Kidney epithelial cell (primary cell): ENCODE data around the gene C11orf21. TPM values are rescaled to one million over a fixed set of nuclear protein-coding genes. Genes with fewer than 3 reads are reported as not detected.

Experiments used
- DNase-seq: peaks from one replicate; pipeline ENCODE4 v3.0.0-alpha.2; 2010; ENCODE audit warnings: low read depth
- H3K27me3 ChIP-seq: 2 replicates; pipeline ENCODE4 v1.6.0; 2011; ENCODE audit warnings: low read length; ENCODE audit not compliant: control insufficient read depth, insufficient read depth
- H3K36me3 ChIP-seq: 2 replicates; pipeline ENCODE4 v1.5.1; 2011; ENCODE audit warnings: low read length; ENCODE audit not compliant: control insufficient read depth, insufficient read depth
- H3K4me3 ChIP-seq: 2 replicates; pipeline ENCODE4 v1.5.1; 2011; ENCODE audit warnings: low read depth, mild to moderate bottlenecking, control low read depth, low read length
- total RNA-seq: library from RNA; depleted of rRNA; stranded (reverse); fragments of >200 nt; gene quantifications from 2 replicates; pipeline ENCODE4 v1.2.3, GENCODE V29; 2015
- TF ChIP-seq, protein P1 (sequence below): IDR thresholded peaks from 2 replicates; pipeline ENCODE4 v1.5.1; 2011; ENCODE audit warnings: mild to moderate bottlenecking, moderate library complexity, low read length, control low read depth, inconsistent platforms; ENCODE audit not compliant: insufficient read depth, poor library complexity, severe bottlenecking

C11orf21 gene
- total RNA-seq, 1 donor from 2014 or later, result not detected

DNA sequence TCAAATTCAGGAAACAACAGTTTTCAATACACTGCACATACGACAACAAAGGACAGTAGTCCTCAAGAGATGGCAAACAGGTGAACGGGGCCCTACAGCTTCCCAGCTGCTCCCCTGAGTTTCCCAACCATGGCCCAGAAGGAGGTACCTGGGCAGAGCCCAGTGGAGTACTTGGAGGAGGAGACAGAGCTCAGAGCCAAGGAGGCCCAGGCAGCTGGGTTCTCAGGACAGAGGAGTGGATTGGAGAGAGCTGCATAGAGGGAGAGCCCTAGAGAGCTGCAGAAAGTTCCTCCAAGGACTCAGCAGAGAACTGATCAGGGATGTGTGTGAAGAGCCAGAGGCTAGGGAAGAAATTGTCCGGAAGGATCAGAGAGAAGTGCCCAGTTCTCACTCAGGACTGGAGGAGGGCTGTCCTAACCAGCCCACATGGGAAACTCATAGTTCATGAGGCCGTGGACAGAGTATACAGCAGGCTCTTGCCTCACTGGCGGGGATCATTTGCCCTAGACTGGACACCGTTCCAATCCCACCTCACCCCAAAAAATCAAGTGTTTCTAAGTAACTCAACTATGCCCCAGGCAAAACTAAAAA lies 23.7 kb downstream of the C11orf21 start:
- H3K4me3 ChIP-seq, result no peak overlapping the region
- TF ChIP-seq, protein P1, sequence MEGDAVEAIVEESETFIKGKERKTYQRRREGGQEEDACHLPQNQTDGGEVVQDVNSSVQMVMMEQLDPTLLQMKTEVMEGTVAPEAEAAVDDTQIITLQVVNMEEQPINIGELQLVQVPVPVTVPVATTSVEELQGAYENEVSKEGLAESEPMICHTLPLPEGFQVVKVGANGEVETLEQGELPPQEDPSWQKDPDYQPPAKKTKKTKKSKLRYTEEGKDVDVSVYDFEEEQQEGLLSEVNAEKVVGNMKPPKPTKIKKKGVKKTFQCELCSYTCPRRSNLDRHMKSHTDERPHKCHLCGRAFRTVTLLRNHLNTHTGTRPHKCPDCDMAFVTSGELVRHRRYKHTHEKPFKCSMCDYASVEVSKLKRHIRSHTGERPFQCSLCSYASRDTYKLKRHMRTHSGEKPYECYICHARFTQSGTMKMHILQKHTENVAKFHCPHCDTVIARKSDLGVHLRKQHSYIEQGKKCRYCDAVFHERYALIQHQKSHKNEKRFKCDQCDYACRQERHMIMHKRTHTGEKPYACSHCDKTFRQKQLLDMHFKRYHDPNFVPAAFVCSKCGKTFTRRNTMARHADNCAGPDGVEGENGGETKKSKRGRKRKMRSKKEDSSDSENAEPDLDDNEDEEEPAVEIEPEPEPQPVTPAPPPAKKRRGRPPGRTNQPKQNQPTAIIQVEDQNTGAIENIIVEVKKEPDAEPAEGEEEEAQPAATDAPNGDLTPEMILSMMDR, result no peak
- H3K27me3 ChIP-seq, result peaks cover 11% of the 10 kb centered on the region
- H3K36me3 ChIP-seq, result no peaks in the 10 kb centered on the region
- DNase-seq, result no peak

DNA sequence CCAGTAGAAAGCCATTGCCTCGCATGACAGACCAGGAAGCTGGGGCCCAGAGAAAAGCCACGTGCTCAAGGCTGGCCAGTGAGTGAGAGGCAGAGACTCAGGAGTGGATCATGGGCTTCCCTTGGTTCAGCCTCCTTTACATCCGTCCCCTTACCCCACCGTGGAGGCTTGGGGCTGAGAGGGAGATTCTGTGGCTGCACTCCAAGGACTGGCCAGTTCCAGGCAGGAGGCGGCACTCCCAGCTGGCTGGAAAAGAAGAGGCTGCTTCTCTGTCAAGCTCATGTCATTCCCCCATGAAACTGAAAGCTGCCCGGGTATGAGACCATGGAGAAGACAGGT lies 24.7 kb downstream of the C11orf21 start:
- Histone ChIP-seq H3K36me3 (no peaks in the 10 kb centered on the region), H3K4me3 (no peak overlapping the region), H3K27me3 (peaks cover 21% of the 10 kb centered on the region)
- TF ChIP-seq, protein P1, result no peak
- DNase-seq, result no peak

DNA sequence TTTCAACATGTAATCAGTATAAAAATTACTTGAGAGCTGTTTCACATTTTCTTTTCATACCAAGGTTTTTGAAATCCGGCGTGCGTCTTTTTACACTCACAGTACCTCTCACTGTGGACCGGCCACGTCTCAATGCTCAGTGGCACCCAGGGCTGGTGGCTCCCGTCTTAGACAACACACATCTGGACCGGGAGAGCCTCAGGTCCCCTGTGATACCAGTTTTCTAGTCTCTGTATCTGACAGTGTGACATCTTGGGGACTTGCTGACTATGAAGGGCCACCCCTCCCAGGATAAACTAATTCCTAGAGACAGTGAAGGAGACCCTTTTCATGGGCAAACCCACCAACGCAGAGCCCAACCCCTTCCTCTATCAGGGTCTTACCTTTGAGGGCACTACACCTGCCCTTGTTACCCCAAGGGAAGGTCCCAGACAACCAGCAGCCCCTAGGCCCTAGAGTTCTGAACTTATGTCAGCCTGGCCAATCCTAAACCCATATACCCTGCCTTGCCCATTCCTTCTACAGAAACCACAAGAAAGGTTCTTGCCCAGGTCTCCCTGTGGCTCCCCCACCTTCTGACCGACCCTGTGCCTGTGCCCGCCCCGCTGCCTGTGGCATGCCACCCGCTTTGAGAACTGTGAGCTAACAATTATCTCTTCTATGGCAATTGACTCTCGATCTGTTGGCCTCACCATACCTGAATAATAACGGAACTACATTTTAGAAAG lies 25.3 kb downstream of the C11orf21 start:
- no peaks in the 10 kb centered on the region for H3K36me3 ChIP-seq
- H3K4me3 ChIP-seq, result no peak overlapping the region
- no peak for DNase-seq
- TF ChIP-seq, protein P1, result no peak
- H3K27me3 ChIP-seq, result peaks cover 26% of the 10 kb centered on the region

DNA sequence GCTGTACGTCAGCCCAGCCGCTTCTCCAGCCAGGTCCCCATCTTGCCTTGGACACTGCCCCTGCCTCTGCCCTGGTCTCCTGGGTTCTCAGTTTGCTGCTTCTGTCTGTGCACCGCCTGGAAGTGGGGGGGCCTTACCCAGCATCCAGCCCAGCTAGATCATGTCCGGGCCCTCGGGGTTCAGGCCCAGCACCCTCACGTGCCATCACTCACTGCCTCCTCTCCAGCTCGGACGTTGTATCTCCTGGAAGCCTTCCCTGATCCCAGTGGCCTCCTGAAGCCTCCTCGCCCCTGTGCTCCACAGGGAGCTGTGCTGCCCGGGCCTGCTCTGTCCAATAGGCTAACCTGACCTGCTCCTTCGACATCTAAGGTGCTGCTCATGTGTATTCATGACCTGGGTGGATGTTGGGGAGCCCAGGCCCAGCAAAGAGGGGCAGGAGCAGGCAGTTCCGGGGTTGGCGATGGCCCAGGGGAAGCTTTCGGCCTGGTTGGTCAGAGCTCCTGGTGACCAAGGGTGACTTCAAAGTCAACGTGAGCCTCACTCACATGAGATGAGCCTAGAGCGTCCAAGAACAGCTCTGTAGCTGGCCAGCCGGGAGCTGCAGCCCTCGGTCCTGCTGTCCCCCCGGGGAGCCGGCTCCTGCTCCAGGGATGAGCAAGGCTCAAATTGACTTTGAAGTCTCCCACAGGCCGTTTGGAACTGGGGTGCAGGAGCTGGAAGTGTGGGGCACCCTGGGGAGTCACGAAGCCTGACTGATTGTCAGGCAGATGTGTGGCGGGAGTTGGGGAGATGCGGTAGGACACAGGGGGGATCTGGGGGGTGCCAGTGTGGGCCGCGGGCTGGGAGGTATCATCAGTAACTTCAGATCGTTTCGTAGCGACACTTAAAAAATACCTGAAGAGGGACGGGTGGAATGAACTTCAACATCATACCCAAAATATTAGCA lies 26.1 kb downstream of the C11orf21 start:
- Histone ChIP-seq H3K27me3 (peaks cover 34% of the 10 kb centered on the region), H3K36me3 (no peaks in the 10 kb centered on the region)
- DNase-seq, result no peak

DNA sequence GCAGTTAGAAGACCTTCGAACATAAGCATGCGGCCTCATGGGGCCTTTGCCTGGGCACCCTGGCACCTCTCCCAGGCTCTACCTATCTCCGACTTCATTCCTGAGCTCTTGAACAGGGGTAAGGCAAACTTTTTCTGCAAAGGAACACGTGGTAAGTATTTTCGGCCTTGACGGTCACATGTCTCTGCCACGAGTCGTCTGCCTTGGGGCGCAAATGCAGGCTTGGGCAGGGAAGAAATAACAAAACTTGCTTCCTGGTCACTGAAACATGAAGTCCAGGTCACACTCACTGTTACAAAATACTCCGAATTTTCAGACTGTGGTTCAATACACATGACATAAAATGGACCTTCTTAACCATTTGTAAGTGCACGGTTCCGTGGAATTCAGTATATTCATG lies 27.9 kb downstream of the C11orf21 start:
- DNase-seq, result no peak
- TF ChIP-seq, protein P1, result no peak
- Histone ChIP-seq H3K4me3 (no peak overlapping the region), H3K27me3 (peaks cover 51% of the 10 kb centered on the region), H3K36me3 (no peaks in the 10 kb centered on the region)

More for the DNA sequence above, 26.1 kb downstream of the C11orf21 start:
- H3K4me3 ChIP-seq, result no peak overlapping the region
- TF ChIP-seq, protein P1, result no peak
